Mucosa of stomach (tissue), 1 donor: Measurements from ENCODE around the gene RIN2.

Experiments used
- H3K27me3 ChIP-seq: one replicate; pipeline ENCODE4 v1.7.0; 2013; ENCODE audit warnings: mild to moderate bottlenecking, low read length; ENCODE audit not compliant: control insufficient read depth, insufficient read depth
- H3K36me3 ChIP-seq: one replicate; pipeline ENCODE4 v1.7.0; 2013; ENCODE audit warnings: low read length; ENCODE audit not compliant: control insufficient read depth, insufficient read depth
- H3K4me1 ChIP-seq: one replicate; pipeline ENCODE4 v1.7.0; 2013; ENCODE audit warnings: mild to moderate bottlenecking, low read length; ENCODE audit not compliant: control insufficient read depth, insufficient read depth
- H3K4me3 ChIP-seq: one replicate; pipeline ENCODE4 v1.7.0; 2013; ENCODE audit warnings: low read length
- H3K9ac ChIP-seq: one replicate; pipeline ENCODE4 v1.7.0; 2013; ENCODE audit warnings: mild to moderate bottlenecking, low read length, moderate library complexity
- H3K9me3 ChIP-seq: one replicate; pipeline ENCODE4 v1.7.0; 2013; ENCODE audit warnings: mild to moderate bottlenecking, low read length, moderate library complexity; ENCODE audit not compliant: control insufficient read depth
- donor health status: Pancreatic carcinoma.

RIN2 gene

GRCh38 chr20:19771031-19771430 lies 13.0 kb downstream of the RIN2 start:
- Histone ChIP-seq H3K36me3 (no peaks in the 10 kb centered on the region), H3K9ac (no peak overlapping the region), H3K4me1 (peaks cover 18% of the 10 kb centered on the region), H3K27me3 (no peaks in the 10 kb centered on the region), H3K4me3 (no peak overlapping the region), H3K9me3 (no peaks in the 10 kb centered on the region)

GRCh38 chr20:19773471-19773870 lies 15.4 kb downstream of the RIN2 start:
- Histone ChIP-seq H3K4me1 (peaks cover 22% of the 10 kb centered on the region), H3K9me3 (no peaks in the 10 kb centered on the region), H3K4me3 (no peak overlapping the region), H3K9ac (no peak overlapping the region), H3K27me3 (no peaks in the 10 kb centered on the region), H3K36me3 (no peaks in the 10 kb centered on the region)

- Histone ChIP-seq H3K36me3 (no peaks in the 10 kb centered on the region), H3K4me1 (peaks cover 22% of the 10 kb centered on the region), H3K9me3 (no peaks in the 10 kb centered on the region), H3K27me3 (no peaks in the 10 kb centered on the region), H3K4me3 (no peak overlapping the region), H3K9ac (no peak overlapping the region)
Measured at GRCh38 chr20:19774135-19774933, 16.3 kb downstream of the RIN2 start.

- H3K27me3 ChIP-seq: no peaks in the 10 kb centered on the region
- H3K9me3 ChIP-seq: no peaks in the 10 kb centered on the region
- no peak overlapping the region for H3K9ac ChIP-seq
- no peaks in the 10 kb centered on the region for H3K36me3 ChIP-seq
- H3K4me3 ChIP-seq: no peak overlapping the region
- peaks cover 22% of the 10 kb centered on the region for H3K4me1 ChIP-seq
Measured at GRCh38 chr20:19775353-19776253, 17.5 kb downstream of the RIN2 start.

GRCh38 chr20:19777315-19777714 lies 19.3 kb downstream of the RIN2 start:
- Histone ChIP-seq H3K9me3 (no peaks in the 10 kb centered on the region), H3K4me1 (peaks cover 22% of the 10 kb centered on the region), H3K27me3 (no peaks in the 10 kb centered on the region), H3K36me3 (no peaks in the 10 kb centered on the region), H3K4me3 (no peak overlapping the region), H3K9ac (no peak overlapping the region)

- no peaks in the 10 kb centered on the region for H3K9me3 ChIP-seq
- no peak overlapping the region for H3K9ac ChIP-seq
- no peak overlapping the region for H3K4me3 ChIP-seq
- no peaks in the 10 kb centered on the region for H3K36me3 ChIP-seq
- no peaks in the 10 kb centered on the region for H3K27me3 ChIP-seq
- peaks cover 22% of the 10 kb centered on the region for H3K4me1 ChIP-seq
Measured at GRCh38 chr20:19777981-19778380, 19.9 kb downstream of the RIN2 start.

GRCh38 chr20:19778404-19778803 lies 20.3 kb downstream of the RIN2 start:
- no peaks in the 10 kb centered on the region for H3K9me3 ChIP-seq
- no peak overlapping the region for H3K9ac ChIP-seq
- peaks cover 22% of the 10 kb centered on the region for H3K4me1 ChIP-seq

GRCh38 chr20:19779634-19780033 lies 21.6 kb downstream of the RIN2 start:
- H3K4me3 ChIP-seq: no peak overlapping the region
- peaks cover 24% of the 10 kb centered on the region for H3K4me1 ChIP-seq
- no peaks in the 10 kb centered on the region for H3K36me3 ChIP-seq
- H3K27me3 ChIP-seq: no peaks in the 10 kb centered on the region
- H3K9ac ChIP-seq: no peak overlapping the region
- no peaks in the 10 kb centered on the region for H3K9me3 ChIP-seq

More at GRCh38 chr20:19778404-19778803, 20.3 kb downstream of the RIN2 start:
- Histone ChIP-seq H3K36me3 (no peaks in the 10 kb centered on the region), H3K4me3 (no peak overlapping the region), H3K27me3 (no peaks in the 10 kb centered on the region)

GRCh38 chr20:19780261-19780660 lies 22.2 kb downstream of the RIN2 start:
- no peaks in the 10 kb centered on the region for H3K27me3 ChIP-seq
- H3K4me3 ChIP-seq: no peak overlapping the region
- no peak overlapping the region for H3K9ac ChIP-seq
- H3K9me3 ChIP-seq: no peaks in the 10 kb centered on the region
- no peaks in the 10 kb centered on the region for H3K36me3 ChIP-seq
- peaks cover 23% of the 10 kb centered on the region for H3K4me1 ChIP-seq

- no peak overlapping the region for H3K9ac ChIP-seq
- no peak overlapping the region for H3K4me3 ChIP-seq
- H3K9me3 ChIP-seq: no peaks in the 10 kb centered on the region
- H3K27me3 ChIP-seq: no peaks in the 10 kb centered on the region
- no peaks in the 10 kb centered on the region for H3K36me3 ChIP-seq
- H3K4me1 ChIP-seq: peaks cover 21% of the 10 kb centered on the region
Measured at GRCh38 chr20:19781235-19781634, 23.2 kb downstream of the RIN2 start.

- peaks cover 21% of the 10 kb centered on the region for H3K4me1 ChIP-seq
- H3K4me3 ChIP-seq: no peak overlapping the region
- no peaks in the 10 kb centered on the region for H3K36me3 ChIP-seq
- H3K9ac ChIP-seq: no peak overlapping the region
- H3K27me3 ChIP-seq: no peaks in the 10 kb centered on the region
- H3K9me3 ChIP-seq: no peaks in the 10 kb centered on the region
Measured at GRCh38 chr20:19782669-19783068, 24.6 kb downstream of the RIN2 start.

GRCh38 chr20:19783966-19784401 lies 25.9 kb downstream of the RIN2 start:
- Histone ChIP-seq H3K9ac (no peak overlapping the region), H3K27me3 (no peaks in the 10 kb centered on the region), H3K9me3 (no peaks in the 10 kb centered on the region), H3K36me3 (no peaks in the 10 kb centered on the region), H3K4me1 (peaks cover 17% of the 10 kb centered on the region), H3K4me3 (no peak overlapping the region)
